ENCODE data around the gene TSGA10IP.

- TF ChIP-seq CTCF (conservative IDR thresholded peaks at IDR 0.05; ENCODE audit: low read length) (no peak), EZH2phosphoT487 (IDR thresholded peaks at IDR 0.05; ENCODE audit: borderline replicate concordance) (no peak)
Measured at GRCh38 chr11:65925397-65925796, 19.9 kb upstream of the TSGA10IP start.
